Small intestine (tissue), 7 donors: ENCODE results near the gene BIRC3. TPM values are rescaled to one million over a fixed set of nuclear protein-coding genes. Genes with fewer than 3 reads are reported as not detected.

Experiments
- DNase-seq, 2 donors: peaks; one replicate each; pipeline versions ENCODE4 v3.0.0 to v3.0.0-alpha.2; 2013
- FAIRE-seq: peaks from 2 replicates; lab custom pipeline; 2012; peaks lifted over from hg19 to GRCh38; lab: Jason Lieb, UNC
- H3K27ac ChIP-seq, 3 donors: one replicate each; pipeline ENCODE4 v1.5.1; 2013; ENCODE audit warnings: low read length in 2 of 3, mild to moderate bottlenecking in 2 of 3, control low read depth in 1 of 3, inconsistent platforms in 1 of 3, low read depth in 1 of 3, moderate library complexity in 1 of 3
- H3K27me3 ChIP-seq, 3 donors: one replicate each; pipeline ENCODE4 v1.6.1; 2013; ENCODE audit warnings: low read length in 3 of 3, inconsistent platforms in 1 of 3; ENCODE audit not compliant: control insufficient read depth in 3 of 3, insufficient read depth in 3 of 3
- H3K36me3 ChIP-seq, 3 donors: one replicate each; pipeline ENCODE4 v1.6.1; 2013; ENCODE audit warnings: low read length in 3 of 3, inconsistent platforms in 1 of 3, low read depth in 1 of 3, mild to moderate bottlenecking in 1 of 3, moderate library complexity in 1 of 3; ENCODE audit not compliant: control insufficient read depth in 3 of 3, insufficient read depth in 2 of 3
- H3K4me1 ChIP-seq, 3 donors: one replicate each; pipeline ENCODE4 v1.6.1; 2013; ENCODE audit warnings: low read length in 2 of 3, inconsistent platforms in 1 of 3, low read depth in 1 of 3, mild to moderate bottlenecking in 1 of 3, moderate library complexity in 1 of 3; ENCODE audit not compliant: control insufficient read depth in 3 of 3, insufficient read depth in 2 of 3
- H3K4me3 ChIP-seq, 3 donors: one replicate each; pipeline ENCODE4 v1.5.1; 2013; ENCODE audit warnings: low read length in 3 of 3, control low read depth in 1 of 3, inconsistent platforms in 1 of 3, low read depth in 1 of 3, mild to moderate bottlenecking in 1 of 3, moderate library complexity in 1 of 3
- H3K9me3 ChIP-seq, 2 donors: one replicate each; pipeline ENCODE4 v1.6.1; 2013; ENCODE audit warnings: low read depth in 1 of 2, low read length in 1 of 2; ENCODE audit not compliant: control insufficient read depth in 2 of 2, insufficient read depth in 1 of 2
- WGBS, 3 donors: extraction: QIAGEN DNeasy Blood & Tissue Kit; methylation state at CpG; one replicate each; pipeline ENCODE4 v1.1.7; 2013; 5-methylcytosine and 5-hydroxymethylcytosine counted together
- polyA plus RNA-seq, 4 donors: library from polyadenylated mRNA; stranded (reverse) in 3 of 4; unstranded in 1 of 4; fragments of 200-250 nt in 3 of 4; fragments of 120-200 nt in 1 of 4; gene quantifications; one replicate each; pipeline versions ENCODE4 v1.2.1 to v1.2.3, GENCODE V29; 2013
- donor health status: healthy with polysubstance abuse.
- donor health status: control.
- donor health status: control.
- donor health status: Bipolar disorder and iron deficiency.
- donor health status: healthy.

The BIRC3 gene
- polyA plus RNA-seq, 4 donors: 8.3 to 49.0 (median 29.0) TPM

DNA sequence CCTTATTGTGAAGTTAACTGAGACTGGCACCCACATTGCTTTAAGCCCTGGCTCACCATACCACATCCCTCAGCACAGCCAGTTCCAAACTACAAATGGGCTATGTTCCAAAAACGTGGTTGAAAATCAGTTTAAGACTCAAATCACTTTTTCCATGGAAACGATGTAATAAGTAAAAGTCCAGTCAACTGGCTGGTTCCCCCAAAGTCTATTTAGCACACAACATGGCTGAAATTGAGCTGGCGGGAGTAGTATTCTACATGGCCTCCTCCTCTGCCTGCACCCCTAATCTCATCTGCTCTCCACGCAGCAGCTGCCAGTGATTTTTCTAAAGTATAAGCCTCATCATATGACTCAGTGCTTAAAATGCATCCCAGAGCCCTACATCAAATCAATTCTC lies 40.9 kb upstream of the BIRC3 start:
- peaks cover 0 to 8% of the 10 kb centered on the region in 2 donors for H3K9me3 ChIP-seq
- no peaks in the 10 kb centered on the region for H3K27me3 ChIP-seq
- H3K36me3 ChIP-seq: no peaks in the 10 kb centered on the region
- H3K4me3 ChIP-seq: no peak overlapping the region
- no peak overlapping the region for H3K27ac ChIP-seq
- WGBS, 3 donors: 55 to 64% (median 55%) methylated on average over 4 of the region's 4 CpGs
- H3K4me1 ChIP-seq: peaks cover 0 to 15% (median 6%) of the 10 kb centered on the region in 3 donors
- FAIRE-seq (no peak), DNase-seq (no peak)

DNA sequence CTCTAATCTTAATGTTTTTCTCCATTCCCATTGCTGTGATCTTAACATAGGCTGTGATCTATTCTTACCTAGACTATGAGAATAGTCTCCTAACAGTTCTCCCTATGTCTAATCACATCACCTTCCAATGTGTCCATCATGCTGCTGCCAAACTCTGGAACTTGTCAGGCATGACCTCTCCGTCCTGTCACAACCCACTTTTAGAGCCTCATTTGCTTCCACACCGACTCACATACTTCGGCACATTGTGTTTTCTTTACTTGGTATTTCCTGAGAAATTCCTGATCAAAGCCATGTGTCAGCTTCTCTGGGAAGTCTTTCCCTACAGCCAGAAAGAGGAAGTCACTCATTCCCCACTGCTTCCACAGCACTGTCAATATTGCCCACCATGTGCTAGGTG lies 40.5 kb upstream of the BIRC3 start:
- FAIRE-seq: no peak
- Histone ChIP-seq H3K27ac (no peak overlapping the region), H3K27me3 (no peaks in the 10 kb centered on the region), H3K9me3 (peaks cover 0 to 8% of the 10 kb centered on the region in 2 donors), H3K4me3 (no peak overlapping the region), H3K4me1 (peaks cover 0 to 11% (median 6%) of the 10 kb centered on the region in 3 donors), H3K36me3 (no peaks in the 10 kb centered on the region)
- WGBS, 3 donors: 71 to 96% (median 78%) methylated on average over 3 of the region's 3 CpGs
- DNase-seq: no peak

DNA sequence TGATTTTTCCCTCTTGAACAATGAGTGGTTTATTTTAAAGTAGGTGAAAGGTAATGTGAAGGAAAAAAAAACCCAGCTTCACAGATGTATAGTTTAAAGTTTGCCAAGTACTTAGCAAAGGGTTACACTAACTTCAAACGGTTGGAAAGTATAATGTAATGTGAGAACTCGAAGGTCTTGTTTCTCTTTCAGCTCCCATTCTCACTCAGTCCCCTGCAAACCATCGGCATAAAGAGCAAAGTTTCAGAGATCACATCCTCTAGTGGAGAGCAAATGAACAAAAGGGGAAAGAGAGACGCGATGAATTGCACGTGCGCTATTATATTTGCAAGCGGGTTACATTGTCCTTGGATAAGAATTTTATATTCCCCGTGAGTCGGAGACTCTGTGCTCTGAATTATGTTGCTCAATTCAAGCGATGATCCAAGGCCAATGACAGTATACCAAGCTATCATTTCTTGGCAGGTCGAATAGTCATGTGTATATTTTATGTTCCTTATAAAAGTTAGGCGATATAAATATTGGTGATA lies 37.6 kb upstream of the BIRC3 start:
- Histone ChIP-seq H3K27ac (peak overlapping the region in 1 of 3 donors; percentile 33), H3K27me3 (no peaks in the 10 kb centered on the region), H3K9me3 (peaks cover 0 to 2% of the 10 kb centered on the region in 2 donors), H3K4me3 (peak overlapping the region in 1 of 3 donors; percentile 0), H3K4me1 (peaks cover 0 to 6% (median 3%) of the 10 kb centered on the region in 3 donors), H3K36me3 (no peaks in the 10 kb centered on the region)
- WGBS, 3 donors: 8 to 22% (median 11%) methylated on average over 13 of the region's 13 CpGs
- DNase-seq: peak; percentile 82 to 86
- FAIRE-seq: no peak

GRCh38 chr11:102280245-102280833 lies 36.9 kb upstream of the BIRC3 start:
- DNase-seq: peak; percentile 45 to 46
- no peak overlapping the region for H3K4me3 ChIP-seq
- H3K27me3 ChIP-seq: no peaks in the 10 kb centered on the region
- H3K4me1 ChIP-seq: peaks cover 0 to 6% (median 3%) of the 10 kb centered on the region in 3 donors
- no peak for FAIRE-seq
- 22 to 69% (median 49%) methylated on average over 4 of the region's 4 CpGs for WGBS, 3 donors
- no peaks in the 10 kb centered on the region for H3K9me3 ChIP-seq
- no peaks in the 10 kb centered on the region for H3K36me3 ChIP-seq
- peak overlapping the region in 2 of 3 donors; percentile 33 to 55 for H3K27ac ChIP-seq

- Histone ChIP-seq H3K27me3 (no peaks in the 10 kb centered on the region), H3K4me3 (no peak overlapping the region), H3K4me1 (peaks cover 0 to 6% (median 3%) of the 10 kb centered on the region in 3 donors), H3K27ac (no peak overlapping the region), H3K9me3 (no peaks in the 10 kb centered on the region), H3K36me3 (no peaks in the 10 kb centered on the region)
- FAIRE-seq (no peak), DNase-seq (no peak)
- 96 to 100% (median 98%) methylated on average over 1 of the region's 1 CpG for WGBS, 3 donors
Measured at GRCh38 chr11:102283116-102283485, 34.2 kb upstream of the BIRC3 start.

DNA sequence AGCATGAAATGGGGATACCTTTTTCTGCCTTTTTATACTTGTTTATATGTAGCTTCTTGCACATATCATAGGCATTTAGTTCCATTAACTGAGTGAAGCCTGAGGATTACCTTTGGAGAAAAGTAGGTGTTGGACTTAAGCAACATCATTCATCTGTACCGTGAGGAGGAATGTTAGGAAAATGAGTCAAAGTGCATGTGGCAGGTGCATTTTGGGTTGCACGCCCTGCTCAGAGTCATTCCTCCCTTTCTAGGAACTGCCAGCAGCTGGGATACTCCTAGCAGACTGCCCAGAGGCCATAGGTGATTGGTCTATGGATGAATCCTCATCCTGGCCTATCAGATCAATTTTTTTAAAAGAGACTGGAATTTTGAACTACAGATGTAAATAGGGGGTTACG lies 33.3 kb upstream of the BIRC3 start:
- Histone ChIP-seq H3K27ac (no peak overlapping the region), H3K9me3 (no peaks in the 10 kb centered on the region), H3K27me3 (no peaks in the 10 kb centered on the region), H3K4me3 (no peak overlapping the region), H3K36me3 (no peaks in the 10 kb centered on the region), H3K4me1 (peaks cover 0 to 6% (median 3%) of the 10 kb centered on the region in 3 donors)
- 25 to 67% (median 38%) methylated on average over 3 of the region's 3 CpGs for WGBS, 3 donors
- FAIRE-seq (no peak), DNase-seq (peak; percentile 38 to 45)

GRCh38 chr11:102286292-102286691 lies 31.0 kb upstream of the BIRC3 start:
- DNase-seq (no peak), FAIRE-seq (no peak)
- WGBS, 3 donors: 91 to 95% (median 94%) methylated on average over 3 of the region's 3 CpGs
- Histone ChIP-seq H3K4me3 (no peak overlapping the region), H3K36me3 (no peaks in the 10 kb centered on the region), H3K27me3 (no peaks in the 10 kb centered on the region), H3K4me1 (no peaks in the 10 kb centered on the region), H3K9me3 (no peaks in the 10 kb centered on the region), H3K27ac (no peak overlapping the region)

- no peak overlapping the region for H3K4me3 ChIP-seq
- peak; percentile 79 to 85 for DNase-seq
- no peak overlapping the region for H3K27ac ChIP-seq
- no peak for FAIRE-seq
- no peaks in the 10 kb centered on the region for H3K36me3 ChIP-seq
- no peaks in the 10 kb centered on the region for H3K4me1 ChIP-seq
- H3K27me3 ChIP-seq: no peaks in the 10 kb centered on the region
- no peaks in the 10 kb centered on the region for H3K9me3 ChIP-seq
- 33 to 39% (median 35%) methylated on average over 13 of the region's 13 CpGs for WGBS, 3 donors
Measured at GRCh38 chr11:102287964-102288724, 29.1 kb upstream of the BIRC3 start.
